Measurements from ENCODE around the gene RAB44. TPM values are rescaled to one million over a fixed set of nuclear protein-coding genes. Genes with fewer than 3 reads are reported as not detected.

Gene RAB44
- total and polyA plus RNA-seq, 2 of the 13 experiments (the other 11 are each of a cell fraction or from before 2014, with no cell fraction given) = not detected

GRCh38 chr6:36765594-36766398, 68.2 kb downstream of the RAB44 start (continued):
- TF ChIP-seq ZNF614 (CRISPR knock-in tag; IDR thresholded peaks at IDR 0.05; ENCODE audit: borderline replicate concordance) (peak; percentile 33; the same call in 1 of the 2 replicates), CEBPG (CRISPR knock-in tag; IDR thresholded peaks at IDR 0.05) (0 out of 2 replicates have a peak, but pooled peaks have one; percentile 20), THAP9 (CRISPR knock-in tag; IDR thresholded peaks at IDR 0.05; ENCODE audit: borderline replicate concordance) (peak; percentile 48; the same call in 1 of the 2 replicates), KAT8 (CRISPR knock-in tag; IDR thresholded peaks at IDR 0.05) (peak; percentile 36; the same call in 1 of the 2 replicates), CEBPZ (IDR thresholded peaks at IDR 0.05; ENCODE audit: low read length) (no peak), KDM2A (CRISPR knock-in tag; IDR thresholded peaks at IDR 0.05; ENCODE audit: borderline replicate concordance, low read depth) (peak; percentile 75; the same call in 1 of the 2 replicates), ZFX (CRISPR knock-in tag; IDR thresholded peaks at IDR 0.05; ENCODE audit: low read depth) (peak; percentile 24; the same call in 1 of the 2 replicates), HBP1 (CRISPR knock-in tag; IDR thresholded peaks at IDR 0.05; ENCODE audit: low read depth) (no peak), ZNF580 (CRISPR knock-in tag; IDR thresholded peaks at IDR 0.05; ENCODE audit: borderline replicate concordance, low read depth) (peak; percentile 40; the same call in 1 of the 2 replicates), RNF219 (CRISPR knock-in tag; IDR thresholded peaks at IDR 0.05) (no peak), RFXANK (CRISPR knock-in tag; IDR thresholded peaks at IDR 0.05) (no peak), ZNF263 (CRISPR knock-in tag; IDR thresholded peaks at IDR 0.05) (peak; percentile 29; the same call in 1 of the 2 replicates), ZBTB25 (CRISPR knock-in tag; IDR thresholded peaks at IDR 0.05) (0 out of 2 replicates have a peak, but pooled peaks have one; percentile 43), ZBTB33 (CRISPR knock-in tag; IDR thresholded peaks at IDR 0.05) (peak; percentile 24; the same call in 1 of the 2 replicates)
